Measurements from ENCODE around the gene WNK4.

The WNK4 gene

DNA sequence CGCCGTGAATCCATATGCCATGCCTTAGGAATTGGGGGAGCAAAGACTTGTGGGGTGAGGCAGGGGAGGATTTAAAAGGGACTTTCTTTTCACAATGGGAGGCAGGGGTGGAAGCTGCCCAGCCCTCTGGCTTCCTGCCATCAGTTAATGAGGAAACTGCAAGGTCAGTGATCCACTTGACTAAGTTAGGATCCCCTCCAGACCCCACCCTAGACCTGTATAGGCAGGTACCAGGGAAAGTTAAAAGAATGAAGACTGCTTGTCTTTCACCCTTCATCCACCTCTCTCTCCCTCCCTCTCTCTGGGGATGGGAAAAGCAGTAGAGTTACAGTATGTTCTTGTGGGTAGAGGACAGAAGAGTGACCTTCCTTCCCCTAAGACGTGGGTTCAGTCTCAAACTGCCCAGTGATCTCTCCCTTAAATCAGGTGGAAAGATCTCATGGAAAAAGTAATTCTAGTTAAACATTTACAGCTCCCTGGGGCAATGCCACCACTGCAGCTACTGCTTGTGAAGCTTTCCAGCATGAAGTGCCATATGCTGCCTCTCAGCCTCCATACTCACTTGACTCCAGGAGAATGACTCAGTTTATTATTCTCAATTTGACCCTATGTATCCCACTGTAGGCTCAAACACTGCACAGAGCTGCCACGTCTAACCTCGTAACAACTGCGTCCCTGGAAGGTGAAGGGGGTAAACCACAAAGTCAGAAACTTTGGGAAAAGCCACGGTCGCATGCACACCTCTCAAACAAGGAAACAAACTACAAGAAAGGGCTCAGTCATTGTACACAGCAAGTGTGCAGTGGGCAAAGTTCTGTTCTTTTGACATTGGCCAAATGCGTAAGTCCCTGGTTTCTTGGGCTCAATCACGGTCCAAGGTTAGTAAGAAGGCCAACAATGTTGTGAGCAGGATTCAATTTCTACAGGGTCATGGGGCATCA lies 16.9 kb downstream of the WNK4 start:
- DNase-seq: no peak

- DNase-seq: no peak
These were observed 17.6 kb downstream of the WNK4 start for GRCh38 chr17:42798011-42798382.

DNA sequence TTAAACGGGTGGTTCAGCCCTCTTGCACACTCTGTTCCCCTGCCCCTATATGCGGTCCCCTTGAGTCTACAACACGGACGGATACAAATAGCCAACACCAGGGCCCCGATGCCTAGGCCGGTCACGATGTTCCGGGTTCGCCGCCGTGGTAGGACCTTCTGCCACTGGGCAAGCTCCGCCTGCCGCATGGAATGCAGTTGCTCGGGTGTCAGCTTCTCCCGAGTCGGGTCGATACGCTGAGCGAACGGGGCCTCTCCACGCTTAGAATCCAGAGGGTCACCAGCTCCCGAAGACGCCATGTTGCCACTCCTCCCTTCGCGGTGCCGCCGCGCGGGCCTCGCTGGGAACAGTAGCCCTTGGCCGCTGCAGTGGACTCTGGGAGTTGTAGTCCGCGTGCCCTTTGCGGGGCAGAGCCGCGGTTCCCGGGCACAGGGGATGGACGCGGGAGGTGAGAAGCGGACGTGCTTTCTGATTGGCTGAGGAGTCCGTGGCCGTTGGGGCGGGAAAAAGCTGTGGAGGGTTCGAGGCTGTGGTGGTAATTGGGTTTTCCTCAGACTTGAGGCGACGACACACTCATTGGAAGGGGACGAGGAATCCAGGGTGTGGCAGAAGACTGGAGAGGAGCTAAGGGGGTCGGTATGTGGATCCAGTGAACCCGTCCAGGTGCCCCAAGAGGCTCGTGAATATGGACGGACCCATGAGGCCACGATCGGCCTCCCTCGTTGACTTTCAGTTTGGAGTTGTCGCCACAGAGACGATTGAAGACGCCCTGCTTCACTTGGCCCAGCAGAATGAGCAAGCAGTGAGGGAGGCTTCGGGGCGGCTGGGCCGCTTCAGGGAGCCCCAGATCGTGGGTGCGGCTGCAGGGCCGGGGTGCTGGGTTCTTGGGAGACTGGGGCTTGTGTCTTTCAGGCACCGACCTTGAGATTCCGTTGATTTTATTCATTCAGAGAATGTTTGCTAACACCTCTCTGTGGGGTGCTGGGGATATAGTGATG lies 18.3 kb downstream of the WNK4 start, which contains the start of the genes CNTD1 and COA3:
Gene CNTD1, plus strand, starts transcription at position 479 of the 998 bp plus-strand sequence. Its CDS starts 207 bp downstream, at position 686.
Gene COA3, minus strand, starts transcription at position 322 of the 998 bp plus-strand sequence. Its CDS starts 23 bp downstream, at position 299.
- DNase-seq: peak; percentile 91

GRCh38 chr17:42803074-42803883 lies 22.9 kb downstream of the WNK4 start:
- DNase-seq: no peak

GRCh38 chr17:42804918-42805367 lies 24.5 kb downstream of the WNK4 start:
- no peak for DNase-seq

GRCh38 chr17:42806249-42806648 lies 25.8 kb downstream of the WNK4 start:
- no peak for DNase-seq

DNA sequence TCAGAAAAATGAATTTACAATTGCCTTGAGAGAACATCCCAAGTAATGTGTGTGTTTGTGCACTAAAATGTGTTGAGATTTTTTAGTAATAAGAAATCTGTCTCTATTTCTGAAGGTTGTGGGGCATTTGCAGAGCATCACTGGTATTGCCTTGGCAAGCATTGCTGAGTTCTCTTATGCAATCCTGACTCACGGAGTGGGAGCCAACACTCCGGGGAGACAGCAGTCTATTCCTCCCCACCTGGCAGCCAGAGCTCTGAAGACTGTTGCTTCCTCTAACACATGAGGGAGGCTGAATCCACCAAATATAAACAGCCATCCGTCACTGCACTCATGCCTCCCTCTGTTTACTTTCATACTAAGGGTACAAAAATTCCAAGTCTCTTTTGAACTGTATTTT lies 28.8 kb downstream of the WNK4 start:
- DNase-seq: no peak

GRCh38 chr17:42814633-42815399 lies 34.4 kb downstream of the WNK4 start:
- DNase-seq: no peak

DNA sequence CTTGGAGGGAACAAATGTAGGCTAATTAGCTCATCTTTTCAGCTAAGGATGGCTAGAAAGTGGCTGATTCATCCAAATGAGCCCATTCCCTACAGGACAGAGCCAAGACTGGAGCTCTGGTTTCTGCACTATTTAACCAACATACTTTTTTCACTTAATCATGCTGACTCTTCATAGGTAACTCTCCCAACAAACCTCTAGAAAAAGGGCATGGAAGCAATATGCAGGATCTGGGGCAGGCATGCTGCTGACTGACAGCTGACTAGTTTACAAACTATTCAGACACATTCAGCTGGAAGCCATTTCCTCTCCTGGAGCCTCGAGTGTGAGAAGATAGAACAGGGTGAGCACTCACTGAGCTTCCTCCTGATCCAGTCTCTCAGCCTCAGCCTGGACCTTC lies 37.5 kb downstream of the WNK4 start:
- no peak for DNase-seq

DNA sequence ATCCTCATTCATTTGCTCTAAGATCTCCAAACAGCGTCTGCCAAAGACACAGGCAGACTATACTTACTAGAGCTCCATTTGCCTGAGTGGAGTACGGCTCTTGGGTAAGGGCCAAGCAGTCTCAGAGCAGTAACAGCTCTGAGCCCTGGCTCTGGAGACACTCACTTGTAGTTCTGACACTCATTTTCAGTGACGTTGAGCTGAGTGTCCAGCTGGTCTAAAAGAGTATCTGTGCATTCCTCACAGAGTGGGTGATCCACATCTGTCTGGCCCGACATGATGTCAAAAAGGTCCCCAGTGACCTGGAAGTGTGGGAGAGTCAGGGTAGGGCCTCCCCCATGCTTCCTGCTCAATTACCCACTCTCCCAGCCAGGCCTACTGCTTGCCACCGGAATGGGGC lies 38.0 kb downstream of the WNK4 start:
- no peak for DNase-seq

DNA sequence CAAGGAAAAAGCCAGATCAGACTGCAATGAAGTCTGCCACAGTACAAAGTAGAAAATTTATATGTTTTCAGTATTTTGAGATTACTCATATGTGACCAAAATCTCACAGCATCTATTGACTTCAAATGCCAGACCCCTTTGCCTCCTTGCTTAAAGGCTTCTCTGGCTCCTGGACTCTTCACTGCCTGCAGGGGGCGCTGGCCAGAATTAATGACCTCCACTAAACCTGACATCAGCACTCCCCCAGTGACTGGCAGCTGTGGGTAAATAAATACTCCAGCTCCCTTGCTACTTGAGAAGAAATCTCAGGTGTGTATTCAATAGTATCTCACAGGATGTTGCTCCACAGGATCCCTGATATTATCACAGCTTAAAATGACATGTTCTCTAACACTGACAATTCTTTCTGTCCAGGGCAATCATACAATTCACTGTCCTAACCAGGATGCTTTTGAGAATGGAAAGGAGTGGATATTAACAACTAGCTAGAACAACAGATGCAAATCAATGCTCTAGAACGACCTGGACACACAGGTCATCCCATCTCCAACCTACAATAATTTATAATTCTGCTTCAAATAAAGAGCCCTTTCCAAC lies 39.6 kb downstream of the WNK4 start:
- no peak for DNase-seq

GRCh38 chr17:42821176-42821575 lies 40.8 kb downstream of the WNK4 start:
- DNase-seq: no peak

DNA sequence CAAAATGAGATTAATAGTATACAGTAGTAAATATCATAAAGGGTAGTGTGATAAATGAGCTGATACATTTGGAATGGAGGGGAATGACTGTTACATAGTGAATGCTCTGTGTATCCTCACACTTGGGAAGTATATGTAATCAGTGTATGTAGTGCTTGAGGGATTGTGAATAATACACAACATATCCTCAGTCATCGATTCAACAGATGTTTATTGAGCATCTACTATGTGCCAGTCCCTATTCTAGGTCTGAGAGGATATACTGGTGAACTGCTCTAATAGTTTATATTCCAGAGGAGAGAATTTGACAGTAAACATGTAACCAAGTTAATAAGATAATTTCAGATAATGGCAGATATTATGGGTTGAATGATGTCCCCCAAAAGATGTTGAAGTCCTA lies 47.1 kb downstream of the WNK4 start:
- no peak for DNase-seq

- DNase-seq: no peak
These were observed 50.6 kb downstream of the WNK4 start for GRCh38 chr17:42830971-42831370.

GRCh38 chr17:42832213-42832933 lies 52.0 kb downstream of the WNK4 start:
- DNase-seq: no peak

GRCh38 chr17:42832934-42833766 lies 52.7 kb downstream of the WNK4 start, which contains the start of gene PSME3:
TSS of gene PSME3 (plus strand) at chr17:42833397. CDS start at chr17:42833632, 235 bp downstream.
- peak; percentile 92 for DNase-seq

DNA sequence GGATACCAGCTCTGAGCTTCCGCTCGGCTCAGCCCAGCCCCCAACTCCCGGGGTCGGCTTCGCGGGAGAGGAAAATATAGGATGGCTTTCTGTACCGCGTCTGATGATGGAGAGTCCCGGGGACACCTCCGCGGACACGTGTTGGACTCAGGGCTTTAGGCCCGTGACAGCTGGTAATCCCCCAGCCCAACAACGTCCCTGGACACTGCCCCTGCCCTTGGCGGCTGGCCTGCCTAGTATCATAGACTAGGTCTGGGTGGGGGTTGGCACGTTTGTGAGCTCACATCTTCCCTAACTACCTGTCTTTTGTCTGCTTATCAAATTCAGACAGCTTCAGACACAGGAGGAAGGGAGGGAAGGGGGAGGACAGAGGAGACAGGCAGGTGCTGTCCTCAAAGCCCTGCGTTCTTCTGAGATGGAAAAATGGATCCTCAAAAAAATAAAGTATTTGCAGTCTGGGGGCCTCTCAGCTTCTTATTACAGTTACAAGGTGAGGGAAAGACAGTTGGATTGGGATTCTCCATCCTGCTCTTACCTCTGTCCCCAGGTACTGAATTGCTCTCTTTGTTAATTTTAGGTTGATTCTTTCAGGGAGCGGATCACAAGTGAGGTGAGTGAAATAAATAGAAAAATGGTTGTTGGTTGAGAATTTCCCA lies 53.5 kb downstream of the WNK4 start:
- no peak for DNase-seq

DNA sequence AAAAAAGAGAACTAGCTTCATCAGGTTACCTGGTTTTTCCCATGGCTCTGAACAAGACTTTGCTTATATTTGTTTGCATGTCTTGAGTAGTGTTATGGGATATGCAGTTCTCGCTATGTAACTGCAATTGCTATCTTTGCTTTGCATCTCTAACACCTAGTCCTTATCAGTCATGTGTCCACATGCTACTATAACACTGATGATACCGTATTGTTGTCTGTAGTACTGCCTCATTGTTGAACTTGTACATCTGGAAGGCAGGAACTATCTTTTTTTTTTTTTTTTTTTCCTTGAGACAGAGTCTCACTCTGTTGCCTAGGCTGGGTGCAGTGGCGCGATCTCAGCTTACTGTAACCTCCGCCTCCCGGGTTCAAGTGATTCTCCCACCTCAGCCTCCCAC lies 55.3 kb downstream of the WNK4 start:
- no peak for DNase-seq

All from left hindlimb (tissue), 1 donor.